Keratinocyte (primary cell): Measurements from ENCODE around the gene TENM4. TPM values are rescaled to one million over a fixed set of nuclear protein-coding genes. Genes with fewer than 3 reads are reported as not detected.

Experiments used
- DNase-seq: peaks from one replicate; pipeline ENCODE4 v3.0.0-alpha.2; 2011; ENCODE audit warnings: low read depth, missing footprints, low spot score
- FAIRE-seq: peaks from 2 replicates; lab custom pipeline; 2011; peaks lifted over from hg19 to GRCh38; lab: Jason Lieb, UNC
- H2AFZ ChIP-seq: 2 replicates; pipeline ENCODE4 v1.6.0; 2012; ENCODE audit warnings: low read length, control low read depth, inconsistent platforms; ENCODE audit not compliant: control insufficient read depth
- H3K27ac ChIP-seq: 2 replicates; pipeline ENCODE4 v1.5.1; 2011; ENCODE audit warnings: low read length; ENCODE audit not compliant: control insufficient read depth, insufficient read depth
- H3K27me3 ChIP-seq: 3 replicates; pipeline ENCODE4 v1.6.0; 2011; ENCODE audit warnings: low read length; ENCODE audit not compliant: control insufficient read depth, insufficient read depth; ENCODE audit errors: extremely low read depth
- H3K36me3 ChIP-seq, 2 experiments: 2 replicates in 1 of 2; 3 replicates in 1 of 2; pipeline ENCODE4 v1.5.1; 2011; ENCODE audit warnings: low read length in 2 of 2, mild to moderate bottlenecking in 1 of 2; ENCODE audit not compliant: control insufficient read depth in 2 of 2, insufficient read depth in 2 of 2; ENCODE audit errors: extremely low read depth in 1 of 2
- H3K4me1 ChIP-seq: 3 replicates; pipeline ENCODE4 v1.5.1; 2011; ENCODE audit warnings: low read length; ENCODE audit not compliant: control insufficient read depth, insufficient read depth; ENCODE audit errors: extremely low read depth
- H3K4me2 ChIP-seq: 3 replicates; pipeline ENCODE4 v1.6.0; 2011; ENCODE audit warnings: low read depth, low read length; ENCODE audit not compliant: control insufficient read depth, insufficient read depth; ENCODE audit errors: extremely low read depth
- H3K4me3 ChIP-seq, 3 experiments: fragments of 200-600 bp in 1 of 3; sonication (generic) in 1 of 3; 2 replicates in 2 of 3; 3 replicates in 1 of 3; pipeline ENCODE4 v1.5.1; 2011 to 2016; ENCODE audit warnings: low read length in 3 of 3, mild to moderate bottlenecking in 3 of 3, control low read depth in 2 of 3, inconsistent platforms in 1 of 3, low read depth in 1 of 3, mixed read lengths in 1 of 3, mixed run types in 1 of 3, moderate library complexity in 1 of 3; ENCODE audit not compliant: control insufficient read depth in 2 of 3, insufficient read depth in 2 of 3; ENCODE audit errors: extremely low read depth in 1 of 3
- H3K79me2 ChIP-seq: 2 replicates; pipeline ENCODE4 v1.6.0; 2012; ENCODE audit warnings: low read length; ENCODE audit not compliant: control insufficient read depth, insufficient read depth
- H3K9ac ChIP-seq: 3 replicates; pipeline ENCODE4 v1.6.0; 2011; ENCODE audit warnings: low read length; ENCODE audit not compliant: control insufficient read depth, insufficient read depth; ENCODE audit errors: extremely low read depth
- H3K9me1 ChIP-seq: 3 replicates; pipeline ENCODE4 v1.6.0; 2011; ENCODE audit warnings: low read length; ENCODE audit not compliant: control insufficient read depth, insufficient read depth; ENCODE audit errors: extremely low read depth
- H3K9me3 ChIP-seq: 2 replicates; pipeline ENCODE4 v1.5.1; 2012; ENCODE audit warnings: low read depth, low read length; ENCODE audit not compliant: control insufficient read depth
- H4K20me1 ChIP-seq: 3 replicates; pipeline ENCODE4 v1.6.0; 2011; ENCODE audit warnings: low read length; ENCODE audit not compliant: control insufficient read depth, insufficient read depth; ENCODE audit errors: extremely low read depth
- CTCF ChIP-seq, 3 experiments: IDR thresholded peaks in 1 of 3; conservative IDR thresholded peaks in 1 of 3; optimal IDR thresholded peaks in 1 of 3; 2 replicates in 2 of 3; 3 replicates in 1 of 3; pipeline versions ENCODE3 to v1.5.1; 2011; ENCODE audit warnings: low read length in 3 of 3, mild to moderate bottlenecking in 3 of 3, moderate library complexity in 2 of 3, control low read depth in 1 of 3, inconsistent platforms in 1 of 3; ENCODE audit not compliant: insufficient read depth in 2 of 3; ENCODE audit errors: extremely low read depth in 1 of 3
- EZH2 ChIP-seq: IDR thresholded peaks from one replicate; pipeline ENCODE4 v1.6.1; 2012; ENCODE audit warnings: inconsistent platforms, mild to moderate bottlenecking, low read length, moderate library complexity
- dilution Hi-C: fragments of 300-500 bp; cut with MboI; formaldehyde crosslinking; loops from one replicate; pipeline ENCODE4 v1.7.0; 2020; ENCODE audit warnings: low sequenced_read_pairs; ENCODE audit not compliant: extremely low pct_ligation_motif_present
- polyA plus RNA-seq, 5 experiments: library from polyadenylated mRNA; depleted of rRNA in 3 of 5; stranded (reverse) in 3 of 5; stranded (forward) in 1 of 5; unstranded in 1 of 5; fragments of >200 nt; gene quantifications; 1 replicate in 1 of 5; 2 replicates in 3 of 5; 3 replicates in 1 of 5; pipeline versions ENCODE4 v1.2.1 to v1.2.3, GENCODE V29; 2011 to 2012; ENCODE audit warnings: missing spikeins in 2 of 5, low read depth in 1 of 5, low replicate concordance in 1 of 5

TENM4 gene
- polyA plus RNA-seq, 1 donor (not counting 4 experiments of a cell fraction or from before 2014, with no cell fraction given), result 3.5 TPM

- Histone ChIP-seq H3K27me3 (no peaks in the 10 kb centered on the region), H3K4me3 (no peak overlapping the region), H3K79me2 (no peaks in the 10 kb centered on the region), H2AFZ (no peak overlapping the region), H3K9me3 (no peaks in the 10 kb centered on the region), H3K36me3 (no peaks in the 10 kb centered on the region), H3K9me1 (no peaks in the 10 kb centered on the region), H3K27ac (no peak overlapping the region), H3K9ac (no peak overlapping the region), H4K20me1 (no peaks in the 10 kb centered on the region), H3K4me1 (no peaks in the 10 kb centered on the region), H3K4me2 (no peak overlapping the region)
- no peak for TF ChIP-seq EZH2
- TF ChIP-seq CTCF (optimal IDR thresholded peaks at IDR 0.05 in 1 of 3, IDR thresholded peaks at IDR 0.05 in 1 of 3, conservative IDR thresholded peaks at IDR 0.05 in 1 of 3; ENCODE audit: extremely low read depth in 1 of 3, insufficient read depth in 2 of 3, low read length in 3 of 3), result no peak
- DNase-seq, result no peak
- FAIRE-seq, result no peak
- dilution Hi-C loops, result no loop called here
Measured at GRCh38 chr11:78825591-78826020, 615.2 kb downstream of the TENM4 start.

- no peaks in the 10 kb centered on the region for H4K20me1 ChIP-seq
- H3K9ac ChIP-seq, result no peak overlapping the region
- no peak overlapping the region for H3K4me2 ChIP-seq
- no peak overlapping the region for H3K4me3 ChIP-seq
- H3K27me3 ChIP-seq, result no peaks in the 10 kb centered on the region
- dilution Hi-C loops, result no loop called here
- H3K4me1 ChIP-seq, result peaks cover under 1% of the 10 kb centered on the region
- DNase-seq (no peak), FAIRE-seq (no peak)
- H3K27ac ChIP-seq, result no peak overlapping the region
- H2AFZ ChIP-seq, result no peak overlapping the region
- TF ChIP-seq CTCF (optimal IDR thresholded peaks at IDR 0.05 in 1 of 3, IDR thresholded peaks at IDR 0.05 in 1 of 3, conservative IDR thresholded peaks at IDR 0.05 in 1 of 3; ENCODE audit: extremely low read depth in 1 of 3, insufficient read depth in 2 of 3, low read length in 3 of 3) (no peak), EZH2 (no peak)
- H3K9me1 ChIP-seq, result no peaks in the 10 kb centered on the region
- H3K9me3 ChIP-seq, result no peaks in the 10 kb centered on the region
- no peaks in the 10 kb centered on the region for H3K36me3 ChIP-seq
- no peaks in the 10 kb centered on the region for H3K79me2 ChIP-seq
Measured at GRCh38 chr11:78823588-78823987, 617.2 kb downstream of the TENM4 start.
